Measurements from ENCODE around the gene MAPKAPK3. TPM values are rescaled to one million over a fixed set of nuclear protein-coding genes. Genes with fewer than 3 reads are reported as not detected.

Gene MAPKAPK3
- total RNA-seq, 1 experiment from 2014 or later, result 88.2 TPM

DNA sequence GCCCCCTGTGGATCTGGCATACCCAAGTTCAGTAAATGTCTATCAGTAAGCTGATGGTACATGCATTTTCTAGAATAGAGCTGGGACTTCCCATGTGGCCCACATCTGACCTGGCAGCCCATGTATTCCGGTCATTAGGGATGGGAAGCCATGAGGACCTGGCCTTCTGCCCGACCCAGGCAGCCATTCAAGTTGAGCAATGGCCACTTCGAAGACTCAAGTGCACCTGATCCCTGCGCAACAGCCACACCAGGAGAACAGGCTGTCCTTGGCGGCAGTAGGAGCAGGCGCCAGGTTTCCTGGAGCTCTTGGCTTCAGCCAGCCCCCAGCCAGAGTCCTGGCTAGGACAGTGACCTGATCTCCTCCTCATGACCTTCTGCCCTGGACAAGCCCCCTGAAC, 33.1 kb upstream of the MAPKAPK3 start:
- Histone ChIP-seq H3K79me2 (ENCODE audit: low read depth) (no peaks in the 10 kb centered on the region), H3K4me1 (replicated peaks; ENCODE audit: insufficient read depth) (no peaks in the 10 kb centered on the region), H3K27me3 (ENCODE audit: insufficient read depth, low read depth) (no peaks in the 10 kb centered on the region), H2AFZ (no peak overlapping the region), H3K36me3 (ENCODE audit: low read depth) (no peaks in the 10 kb centered on the region), H3K27ac (no peak overlapping the region), H4K20me1 (ENCODE audit: insufficient read depth) (no peaks in the 10 kb centered on the region), H3K4me3 (no peak overlapping the region), H3K9me3 (ENCODE audit: insufficient read depth, low read depth) (no peaks in the 10 kb centered on the region), H3F3A (ENCODE audit: insufficient read depth, low read depth) (no peaks in the 10 kb centered on the region), H3K4me2 (no peak overlapping the region), H3K9me2 (ENCODE audit: insufficient read depth) (no peaks in the 10 kb centered on the region)
- ChIA-PET POLR2A (ENCODE audit: unreplicated experiment) (no interaction called here), CTCF (no interaction called here)
- no peak for DNase-seq
- intact Hi-C loops (cut with micrococcal nuclease; ENCODE audit: unreplicated experiment), result no loop called here
- no TSS peak for BruUV-seq (replicated peaks)
- TF ChIP-seq, protein P1, sequence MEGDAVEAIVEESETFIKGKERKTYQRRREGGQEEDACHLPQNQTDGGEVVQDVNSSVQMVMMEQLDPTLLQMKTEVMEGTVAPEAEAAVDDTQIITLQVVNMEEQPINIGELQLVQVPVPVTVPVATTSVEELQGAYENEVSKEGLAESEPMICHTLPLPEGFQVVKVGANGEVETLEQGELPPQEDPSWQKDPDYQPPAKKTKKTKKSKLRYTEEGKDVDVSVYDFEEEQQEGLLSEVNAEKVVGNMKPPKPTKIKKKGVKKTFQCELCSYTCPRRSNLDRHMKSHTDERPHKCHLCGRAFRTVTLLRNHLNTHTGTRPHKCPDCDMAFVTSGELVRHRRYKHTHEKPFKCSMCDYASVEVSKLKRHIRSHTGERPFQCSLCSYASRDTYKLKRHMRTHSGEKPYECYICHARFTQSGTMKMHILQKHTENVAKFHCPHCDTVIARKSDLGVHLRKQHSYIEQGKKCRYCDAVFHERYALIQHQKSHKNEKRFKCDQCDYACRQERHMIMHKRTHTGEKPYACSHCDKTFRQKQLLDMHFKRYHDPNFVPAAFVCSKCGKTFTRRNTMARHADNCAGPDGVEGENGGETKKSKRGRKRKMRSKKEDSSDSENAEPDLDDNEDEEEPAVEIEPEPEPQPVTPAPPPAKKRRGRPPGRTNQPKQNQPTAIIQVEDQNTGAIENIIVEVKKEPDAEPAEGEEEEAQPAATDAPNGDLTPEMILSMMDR (conservative IDR thresholded peaks at IDR 0.05), result no peak
- TF ChIP-seq EZH2 (IDR thresholded peaks at IDR 0.05; ENCODE audit: low read depth), result no peak

- Histone ChIP-seq H3K9me3 (ENCODE audit: insufficient read depth, low read depth) (no peaks in the 10 kb centered on the region), H3K36me3 (ENCODE audit: low read depth) (no peaks in the 10 kb centered on the region), H3K4me1 (replicated peaks; ENCODE audit: insufficient read depth) (no peaks in the 10 kb centered on the region), H3F3A (ENCODE audit: insufficient read depth, low read depth) (no peaks in the 10 kb centered on the region), H2AFZ (no peak overlapping the region), H3K27me3 (ENCODE audit: insufficient read depth, low read depth) (no peaks in the 10 kb centered on the region), H3K79me2 (ENCODE audit: low read depth) (no peaks in the 10 kb centered on the region), H3K4me3 (no peak overlapping the region), H3K4me2 (no peak overlapping the region), H3K9me2 (ENCODE audit: insufficient read depth) (no peaks in the 10 kb centered on the region), H4K20me1 (ENCODE audit: insufficient read depth) (no peaks in the 10 kb centered on the region), H3K27ac (no peak overlapping the region)
- no TSS peak for BruUV-seq (replicated peaks)
- no peak for TF ChIP-seq EZH2 (IDR thresholded peaks at IDR 0.05; ENCODE audit: low read depth)
- TF ChIP-seq, protein P1 (conservative IDR thresholded peaks at IDR 0.05), result no peak
- ChIA-PET CTCF (no interaction called here), POLR2A (ENCODE audit: unreplicated experiment) (no interaction called here)
- peak in 1 of 2 experiments; percentile 11 for DNase-seq
- intact Hi-C loops (cut with micrococcal nuclease; ENCODE audit: unreplicated experiment), result no loop called here
These were observed 32.6 kb upstream of the MAPKAPK3 start for GRCh38 chr3:50584391-50584790.

DNA sequence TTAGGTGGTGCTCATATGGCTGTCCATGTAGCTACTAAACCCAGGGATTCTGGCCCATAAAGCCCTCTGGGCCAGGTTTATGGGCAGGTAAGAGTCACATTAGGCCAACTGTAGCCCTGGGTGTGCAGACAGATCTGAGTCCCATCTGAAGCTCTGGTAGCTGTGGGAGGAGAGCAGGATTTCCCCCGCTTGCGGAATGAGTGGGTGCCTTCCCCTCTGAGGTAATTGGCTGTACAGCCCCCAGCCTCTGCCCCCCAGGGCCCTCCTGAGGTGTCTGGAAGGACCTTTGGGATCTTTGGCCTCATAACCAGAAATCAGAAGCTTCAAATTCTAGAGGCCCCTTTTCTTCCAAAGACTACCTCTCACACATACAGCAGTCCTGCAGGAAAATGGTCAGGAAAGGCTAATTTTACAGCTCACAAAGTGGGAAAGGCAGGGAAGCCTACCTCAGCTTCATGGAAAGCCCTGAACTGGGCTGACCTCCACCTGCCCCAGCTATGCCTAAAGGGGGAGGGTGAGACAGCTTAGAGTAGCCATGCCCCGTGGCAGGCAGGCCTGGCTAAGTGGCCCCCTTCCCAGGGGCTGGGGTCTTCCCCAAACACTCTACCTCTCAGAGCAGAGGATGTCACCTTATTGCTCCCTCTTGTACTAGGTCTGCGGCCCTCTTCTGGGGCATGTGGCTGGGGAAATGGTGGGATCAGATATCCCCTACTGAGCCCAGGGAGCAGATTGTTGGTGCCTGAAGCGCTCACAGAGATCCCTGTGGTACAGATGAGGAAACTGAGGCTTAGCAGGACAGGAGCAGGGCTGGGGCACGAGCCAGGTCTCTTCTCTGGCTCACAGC, 30.8 kb upstream of the MAPKAPK3 start:
- H3F3A ChIP-seq (ENCODE audit: insufficient read depth, low read depth), result no peaks in the 10 kb centered on the region
- no peaks in the 10 kb centered on the region for H4K20me1 ChIP-seq (ENCODE audit: insufficient read depth)
- intact Hi-C loops (cut with micrococcal nuclease; ENCODE audit: unreplicated experiment), result no loop called here
- TF ChIP-seq, protein P1 (conservative IDR thresholded peaks at IDR 0.05), result no peak
- no peak for TF ChIP-seq EZH2 (IDR thresholded peaks at IDR 0.05; ENCODE audit: low read depth)
- no peaks in the 10 kb centered on the region for H3K79me2 ChIP-seq (ENCODE audit: low read depth)
- H3K9me3 ChIP-seq (ENCODE audit: insufficient read depth, low read depth), result no peaks in the 10 kb centered on the region
- H3K9me2 ChIP-seq (ENCODE audit: insufficient read depth), result no peaks in the 10 kb centered on the region
- no peaks in the 10 kb centered on the region for H3K36me3 ChIP-seq (ENCODE audit: low read depth)
- no peak overlapping the region for H3K4me3 ChIP-seq
- no TSS peak for BruUV-seq (replicated peaks)
- POLR2A ChIA-PET (ENCODE audit: unreplicated experiment), result interaction anchor here (0.5 to 0.7 kb wide), 2 partner anchors 30 to 1562 kb away, joined by 3 to 4 read pairs; no protein-coding TSS in a partner anchor
- peak in 1 of 2 experiments; percentile 9 for DNase-seq
- H2AFZ ChIP-seq, result no peak overlapping the region
- H3K27me3 ChIP-seq (ENCODE audit: insufficient read depth, low read depth), result no peaks in the 10 kb centered on the region
- no peak overlapping the region for H3K4me2 ChIP-seq
- CTCF ChIA-PET, result no interaction called here
- H3K4me1 ChIP-seq (replicated peaks; ENCODE audit: insufficient read depth), result no peaks in the 10 kb centered on the region
- no peak overlapping the region for H3K27ac ChIP-seq
